GM21576 (cell line): ENCODE results near the gene RPL32.
"Not testable (repeated sequence)": the region's sequence is repeated elsewhere in the genome, so short reads cannot be mapped to it uniquely, and the experiment has no call there.

Source experiments
- ATAC-seq: cut with Tn5 transposase; IDR thresholded peaks from one replicate; pipeline ENCODE4 v1.9.1; 2021; ENCODE audit warnings: mild to moderate bottlenecking, moderate library complexity; ENCODE audit not compliant: unreplicated experiment

The RPL32 gene

GRCh38 chr3:12868039-12869034 is 27.0 kb upstream of the RPL32 start:
- peak; percentile 13 for ATAC-seq

GRCh38 chr3:12866836-12867235 is 25.5 kb upstream of the RPL32 start:
- ATAC-seq: no peak

DNA sequence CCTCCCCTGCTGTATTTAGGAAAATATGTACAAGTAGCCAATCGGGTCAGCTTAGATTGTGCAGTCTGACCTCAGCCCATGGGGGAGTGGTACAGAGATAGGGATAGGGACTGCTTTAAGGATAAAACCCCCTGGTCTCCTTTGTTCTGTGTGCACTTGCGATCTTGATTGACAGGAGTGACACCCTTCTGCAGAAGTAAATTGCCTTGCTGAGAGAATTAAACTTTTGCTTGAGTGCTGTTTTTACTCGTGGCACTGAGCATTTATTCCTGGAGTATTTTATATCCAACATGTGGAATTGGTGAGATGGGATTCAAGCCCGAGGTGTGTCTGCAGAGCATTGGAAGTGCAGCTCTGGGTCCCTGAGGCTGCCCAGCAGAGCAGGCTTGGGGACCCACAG is 23.9 kb upstream of the RPL32 start:
- no peak for ATAC-seq

GRCh38 chr3:12862387-12862786 is 21.0 kb upstream of the RPL32 start:
- no peak for ATAC-seq

DNA sequence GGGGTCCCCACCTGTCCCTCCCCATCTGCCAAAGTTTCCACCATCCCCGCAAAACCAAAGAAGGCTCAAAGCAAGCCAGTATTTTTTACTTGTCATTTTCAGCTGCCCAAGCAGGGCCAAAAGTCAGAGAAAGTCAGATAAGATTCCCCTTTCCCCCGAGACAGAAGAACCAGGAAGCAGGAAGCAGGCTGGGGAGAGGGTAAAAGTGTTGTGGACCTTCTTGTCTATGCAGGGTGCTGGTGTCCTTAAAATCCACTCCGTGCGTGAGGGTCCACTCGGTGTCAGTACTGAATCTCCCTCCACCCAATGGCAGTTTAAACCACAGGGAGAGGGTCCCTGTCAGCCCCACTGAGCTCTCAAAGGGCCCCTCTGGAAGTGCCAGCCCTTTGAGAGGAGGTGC is 20.2 kb upstream of the RPL32 start:
- no peak for ATAC-seq

- ATAC-seq: no peak
Observed at GRCh38 chr3:12859840-12860239, 18.5 kb upstream of the RPL32 start.

DNA sequence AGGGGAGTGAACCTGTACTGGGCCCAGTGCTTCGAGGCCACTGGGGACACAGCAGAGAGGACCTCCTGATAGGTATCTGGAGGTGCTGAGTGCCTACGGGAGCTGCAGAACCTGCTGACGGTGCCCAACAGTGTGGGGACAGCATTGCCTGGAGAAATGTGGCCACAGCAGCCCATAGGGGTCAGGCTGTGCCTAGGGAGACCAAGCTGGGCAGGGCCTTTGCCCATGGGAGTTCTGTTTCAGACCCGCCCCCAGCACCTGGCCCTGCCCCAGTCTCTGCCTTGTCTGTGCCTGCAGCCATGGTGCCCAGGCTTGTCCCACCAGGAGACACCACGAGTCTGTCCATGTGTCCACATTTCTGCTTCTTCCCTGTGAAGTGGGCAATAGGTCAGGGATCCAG is 15.3 kb upstream of the RPL32 start:
- no peak for ATAC-seq

DNA sequence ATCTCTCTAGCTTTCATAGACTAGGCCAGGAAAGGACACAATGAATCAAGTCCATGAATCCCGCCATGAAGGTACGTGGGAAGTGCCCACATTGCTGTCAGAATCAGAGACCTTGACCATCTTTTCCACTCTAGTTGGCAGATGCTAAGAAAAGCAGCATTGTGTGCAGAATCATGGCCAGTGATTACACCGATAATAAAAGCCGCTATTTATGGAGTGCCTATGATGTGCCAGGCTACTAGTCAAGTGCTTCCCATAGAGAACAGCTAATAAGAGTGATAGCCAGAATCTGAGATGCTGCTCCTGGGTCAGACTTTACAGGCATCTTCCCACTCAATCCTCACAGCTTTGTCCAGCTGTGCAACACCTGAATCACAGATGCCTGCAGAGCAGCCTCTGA is 13.2 kb upstream of the RPL32 start:
- ATAC-seq: no peak

- ATAC-seq: not testable (repeated sequence)
Observed at GRCh38 chr3:12853847-12854246, 12.5 kb upstream of the RPL32 start.

DNA sequence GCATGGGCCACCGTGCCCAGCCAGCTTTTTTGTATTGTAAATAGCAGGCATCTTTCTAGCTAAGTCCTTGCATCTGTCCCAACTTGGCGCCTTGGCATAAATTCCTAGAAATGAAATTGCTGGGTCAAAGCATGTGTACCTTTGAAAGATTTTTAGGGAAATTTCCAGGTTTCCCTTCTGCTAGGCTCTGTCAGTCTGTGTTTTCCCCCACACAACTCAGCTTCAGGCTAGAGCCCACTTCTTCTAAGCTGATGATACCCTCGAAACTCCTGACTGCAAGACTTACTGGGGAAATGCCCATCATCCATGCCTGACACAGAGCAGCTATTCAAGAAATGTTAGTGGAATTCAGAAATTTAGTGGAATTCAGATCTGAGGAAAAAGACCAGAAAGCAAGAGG is 10.8 kb upstream of the RPL32 start:
- no peak for ATAC-seq

DNA sequence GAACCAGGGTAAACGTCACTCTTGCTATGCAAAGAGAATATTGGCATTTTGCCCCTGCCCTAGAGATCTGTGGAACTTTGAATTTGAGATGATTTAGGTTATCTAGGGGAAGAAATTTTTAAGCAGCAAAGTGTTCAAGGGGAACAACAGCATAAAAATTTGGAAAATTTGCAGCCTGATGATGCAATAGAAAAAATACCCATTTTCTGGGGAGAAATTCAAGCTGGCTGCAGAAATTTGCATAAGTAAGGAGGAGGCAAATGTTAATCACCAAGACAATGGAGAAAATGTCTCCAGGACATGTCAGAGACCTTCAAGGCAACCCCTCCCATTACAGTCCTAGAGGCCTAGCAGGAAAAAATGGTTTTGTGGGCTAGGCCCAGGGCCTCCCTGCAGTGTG is 4.4 kb upstream of the RPL32 start:
- ATAC-seq: no peak

DNA sequence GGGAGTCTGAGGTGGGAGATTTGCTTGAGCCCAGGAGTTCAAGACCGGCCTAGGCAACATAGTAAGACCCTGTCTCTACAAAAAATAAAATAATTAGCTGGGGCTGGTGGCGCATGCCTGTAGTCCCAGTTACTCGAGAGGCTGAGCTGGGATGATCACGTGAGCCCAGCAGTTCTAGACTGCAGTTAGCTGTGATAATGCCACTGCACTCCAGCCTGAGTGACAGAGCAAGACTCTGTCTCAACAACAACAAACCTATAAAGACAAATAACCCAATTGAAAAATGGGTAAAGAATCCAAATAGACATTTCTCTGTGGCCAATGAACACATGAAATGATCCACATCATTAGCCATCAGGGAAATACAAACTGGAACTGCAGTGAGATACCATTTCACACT is 1.1 kb upstream of the RPL32 start:
- no peak for ATAC-seq

- no peak for ATAC-seq
Observed at GRCh38 chr3:12841970-12842328, 584 bp upstream of the RPL32 start.

GRCh38 chr3:12840591-12841148 is 695 bp downstream of the RPL32 start:
- ATAC-seq: peak; percentile 35

DNA sequence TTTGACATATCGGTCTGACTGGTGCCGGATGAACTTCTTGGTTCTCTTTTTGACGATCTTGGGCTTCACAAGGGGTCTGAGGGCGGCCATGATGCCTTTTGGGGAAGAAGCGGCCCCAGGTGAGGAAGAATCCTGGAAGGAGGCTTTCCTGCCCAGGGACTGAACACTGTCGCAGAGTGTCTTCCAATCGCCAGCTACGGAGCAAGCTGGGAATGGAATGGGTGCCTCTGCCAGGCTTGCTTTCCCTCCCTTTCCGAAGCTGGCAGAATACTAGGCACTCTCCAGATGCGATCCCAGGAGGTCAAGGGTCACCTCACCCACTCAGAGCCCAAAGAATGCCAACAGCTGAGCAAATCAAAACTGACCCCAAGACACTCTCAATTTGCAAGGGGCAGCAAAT is 1.2 kb downstream of the RPL32 start:
- ATAC-seq: not testable (repeated sequence)

- ATAC-seq: no peak
Observed at GRCh38 chr3:12839156-12839946, 2.0 kb downstream of the RPL32 start.

GRCh38 chr3:12838179-12838965 is 3.0 kb downstream of the RPL32 start:
- no peak for ATAC-seq

DNA sequence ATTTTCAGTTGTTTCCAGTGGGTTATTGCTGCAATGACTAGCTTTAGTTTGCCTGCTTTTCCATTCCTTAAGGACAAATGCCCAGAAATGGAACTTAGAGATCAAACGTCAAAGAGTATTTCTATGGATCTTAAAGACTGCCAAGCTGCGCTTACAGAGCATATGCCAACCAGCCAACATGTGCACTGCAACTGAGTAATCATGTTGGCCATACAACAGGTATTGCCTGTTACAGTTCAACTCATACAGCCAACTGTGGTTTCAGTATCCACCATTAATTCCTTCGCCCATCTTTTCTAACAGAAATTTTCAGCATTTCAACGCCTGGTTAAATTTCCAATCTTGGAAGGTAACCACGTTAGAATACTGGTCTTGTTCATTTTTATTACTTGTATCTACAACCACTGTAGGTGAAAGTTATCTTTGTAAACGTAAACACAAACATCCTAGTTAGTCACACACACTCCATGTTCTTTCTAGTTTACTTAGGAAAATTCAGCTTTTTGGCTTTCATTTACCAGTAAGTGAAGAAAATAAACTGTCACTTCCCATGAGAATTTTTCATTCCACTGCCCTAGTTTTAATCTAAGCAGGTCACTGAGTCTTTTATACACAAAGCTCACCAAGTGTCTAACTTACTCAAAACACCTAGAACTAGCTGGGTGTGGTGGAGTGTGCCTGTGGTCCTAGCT is 3.9 kb downstream of the RPL32 start:
- no peak for ATAC-seq

DNA sequence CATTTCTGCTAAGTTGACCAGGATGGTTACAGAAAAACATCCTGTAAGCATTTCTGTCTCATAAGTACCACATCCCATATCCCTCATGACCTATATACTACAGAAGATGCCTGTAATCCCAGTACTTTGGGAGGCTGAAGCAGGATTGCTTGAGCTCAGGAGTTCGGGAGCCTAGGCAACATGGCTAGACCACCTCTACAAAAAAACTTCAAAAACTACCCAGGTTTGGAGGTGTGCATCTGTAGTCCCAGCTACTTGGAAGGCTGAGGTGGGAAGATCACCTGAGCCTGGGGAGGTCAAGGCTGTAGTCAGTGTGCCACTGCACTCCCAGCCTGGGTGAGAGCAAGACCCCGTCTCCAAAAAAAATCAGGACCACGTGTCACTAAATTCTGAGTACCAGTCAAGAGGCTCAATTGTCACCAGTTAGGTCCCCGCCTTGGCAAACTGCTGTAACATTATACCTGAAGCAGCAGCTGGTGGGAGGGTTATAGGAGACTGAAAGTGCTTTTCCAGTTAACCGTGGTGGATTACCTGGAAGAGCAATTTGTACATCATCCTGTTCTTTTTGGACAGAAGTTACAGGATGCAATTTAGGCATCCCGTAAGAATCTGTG is 6.2 kb downstream of the RPL32 start:
- ATAC-seq: no peak
